NCI-H146 treated with DMSO at 0.1 percent for 48 hours (cell line): ENCODE measurements around the gene FBF1.
A peak's percentile ranks its signal among the peaks of the same experiment; 100 is the strongest.

Experiments used
- DNase-seq: peaks from one replicate; lab custom pipeline; 2025; ENCODE audit not compliant: unreplicated experiment; lab: John Stamatoyannopoulos, UW

Gene FBF1

DNA sequence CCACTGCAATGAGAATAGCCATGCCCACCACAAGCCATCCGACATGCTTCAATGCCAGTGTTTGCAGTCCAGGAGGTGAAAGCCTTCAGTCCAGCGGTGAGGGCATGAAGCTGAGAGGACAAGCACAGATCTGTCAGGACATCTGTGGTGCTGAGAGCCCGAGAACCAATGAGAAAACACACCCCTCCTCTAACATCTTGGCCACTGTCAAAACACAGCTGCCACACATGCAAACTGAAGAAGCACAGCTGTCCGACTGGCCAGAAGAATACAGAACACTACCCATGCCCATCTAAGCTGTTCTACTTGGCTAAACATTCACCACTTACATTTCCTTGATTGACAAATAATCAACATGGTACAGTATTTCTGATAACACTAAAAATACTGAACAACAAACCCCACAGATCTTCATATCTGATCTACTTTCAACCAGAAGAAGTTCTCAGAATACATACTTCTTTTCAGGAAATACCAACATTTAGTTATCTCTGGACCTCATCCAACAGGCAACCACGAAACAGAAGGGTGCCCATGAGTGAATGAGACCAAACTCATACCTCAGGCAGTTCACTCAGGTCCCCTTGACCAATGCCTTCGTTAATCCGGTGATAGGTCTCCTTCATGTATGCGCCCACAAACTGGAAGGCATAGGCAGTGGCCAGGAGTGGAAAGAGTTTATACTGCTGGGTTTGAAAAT lies 10.2 kb upstream of the FBF1 start:
- no peak for DNase-seq

DNA sequence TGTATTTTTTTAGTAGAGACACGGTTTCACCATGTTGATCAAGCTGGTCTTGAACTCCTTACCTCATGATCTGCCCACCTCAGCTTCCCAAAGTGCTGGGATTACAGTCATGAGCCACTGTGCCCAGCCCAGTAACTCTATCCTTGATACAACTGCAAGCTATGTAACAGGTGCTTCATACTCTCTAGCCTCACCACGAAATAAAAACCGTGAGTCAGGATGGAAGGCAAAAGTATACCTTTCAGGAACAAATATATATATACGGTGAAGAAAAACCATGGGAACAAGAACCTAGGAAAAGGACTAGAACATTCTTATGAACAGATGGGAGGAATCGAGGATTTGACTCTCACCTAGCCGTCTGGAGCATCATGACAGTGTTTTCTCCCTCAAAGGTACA lies 9.6 kb upstream of the FBF1 start:
- DNase-seq, result no peak

DNA sequence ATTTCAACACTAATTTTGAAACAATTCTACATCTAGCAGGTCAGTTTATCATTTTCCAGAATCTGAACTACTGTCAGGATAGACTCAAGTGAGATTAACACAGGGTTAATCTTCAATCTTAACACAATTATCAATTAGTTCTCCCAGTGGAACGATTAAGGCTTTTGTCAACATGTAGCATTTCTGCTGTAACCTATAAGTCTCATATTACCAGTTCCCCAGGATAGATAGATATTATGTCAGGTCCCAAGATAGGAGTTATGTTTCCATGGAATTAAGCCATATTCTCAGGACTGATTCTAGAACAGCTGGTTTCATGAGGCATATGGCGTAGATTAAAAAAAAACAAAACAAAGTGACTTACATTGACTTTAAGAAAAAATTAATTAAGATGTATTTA lies 4.4 kb upstream of the FBF1 start:
- DNase-seq, result no peak

DNA sequence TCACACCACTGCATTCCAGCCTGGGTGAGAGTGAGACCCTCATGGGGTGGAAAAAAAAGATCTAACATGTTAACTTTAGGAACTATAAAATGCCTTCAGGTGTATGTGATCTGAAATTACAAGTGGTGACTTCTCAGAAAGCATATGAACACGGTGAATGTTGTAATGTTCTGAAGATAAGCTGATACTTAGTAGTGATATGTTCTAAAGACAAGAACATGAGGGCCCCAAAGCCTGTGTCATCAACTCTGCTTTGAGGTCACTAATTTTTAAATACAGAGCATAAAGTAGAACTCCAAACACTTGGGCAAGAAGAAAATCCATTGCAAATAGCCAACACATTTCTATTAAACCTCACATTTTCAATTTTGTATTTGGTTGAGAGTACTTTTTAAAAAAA lies 2.6 kb upstream of the FBF1 start:
- no peak for DNase-seq

DNA sequence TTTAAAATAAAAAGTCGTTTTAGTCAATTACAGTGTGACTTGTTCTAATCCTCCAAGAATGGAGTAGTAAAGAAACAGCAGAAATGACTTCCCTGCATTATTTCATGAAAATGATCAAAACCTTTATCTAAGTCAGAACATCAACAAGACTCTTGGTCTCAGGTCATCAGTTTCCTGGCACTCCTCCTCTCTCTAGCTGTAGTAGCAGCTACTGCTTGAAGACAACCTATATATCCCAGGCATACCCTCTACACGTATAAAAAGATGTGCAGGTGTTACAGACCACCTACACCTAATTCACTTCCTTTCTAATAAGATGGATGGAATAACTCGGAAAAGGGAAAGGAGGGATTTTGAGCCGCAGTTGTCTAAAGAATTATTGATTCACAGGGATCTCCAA lies 1.6 kb upstream of the FBF1 start:
- DNase-seq, result no peak

DNA sequence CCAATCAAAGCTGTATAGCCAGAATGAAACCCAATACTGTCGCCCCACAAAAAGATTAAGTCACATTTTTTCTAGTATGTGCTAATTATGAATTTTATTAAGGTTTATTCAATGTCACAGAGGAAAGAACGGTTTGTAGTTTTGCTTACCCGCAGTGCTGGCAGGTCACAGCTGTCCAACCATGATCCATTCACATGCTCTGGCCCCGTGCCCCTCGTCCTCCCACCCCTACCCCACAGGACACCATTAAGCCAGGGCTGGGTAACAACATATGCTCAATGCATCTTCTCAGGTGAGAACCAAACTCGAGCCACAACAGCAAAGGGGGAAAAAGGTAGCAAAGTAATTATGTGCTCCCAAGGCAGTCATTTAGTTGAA lies 589 bp upstream of the FBF1 start:
- DNase-seq, result no peak

DNA sequence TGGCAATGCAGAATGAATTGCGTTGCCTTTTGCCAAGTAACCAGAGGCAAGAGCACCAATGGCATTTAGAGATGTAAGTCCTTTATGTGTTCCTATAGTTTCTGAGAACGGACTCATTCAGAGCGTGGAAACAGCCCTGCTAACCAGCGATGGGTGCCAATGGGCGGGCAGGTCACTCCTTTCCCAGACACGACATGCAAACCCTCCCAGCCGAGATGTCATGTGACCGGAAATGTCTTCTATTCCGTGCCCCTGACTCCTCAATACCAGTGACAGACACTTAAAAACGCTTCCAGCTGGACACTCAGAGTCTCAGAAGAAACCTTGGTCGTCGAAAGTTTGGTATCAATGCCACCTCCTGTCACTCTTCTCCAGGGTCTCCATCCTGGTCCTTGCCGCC lies 3.2 kb downstream of the FBF1 start:
- DNase-seq, result no peak

DNA sequence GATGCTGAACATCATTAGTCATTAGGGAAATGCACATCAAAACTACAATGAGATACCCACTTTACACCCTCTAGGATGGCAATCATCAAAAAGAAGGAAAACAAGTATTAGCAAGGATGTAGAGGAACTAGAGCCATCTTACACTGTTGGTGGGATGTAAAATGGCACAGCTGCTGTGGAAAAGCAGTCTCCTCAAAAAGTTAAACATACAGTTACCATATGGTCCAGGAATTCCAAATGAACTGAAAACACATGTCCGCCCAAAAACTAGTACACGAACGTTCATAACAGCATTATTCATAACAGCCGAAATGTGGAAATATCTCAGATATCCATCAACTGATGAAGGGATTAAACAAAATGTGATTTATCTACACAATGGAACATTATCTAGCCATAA lies 7.0 kb downstream of the FBF1 start:
- DNase-seq, result no peak

DNA sequence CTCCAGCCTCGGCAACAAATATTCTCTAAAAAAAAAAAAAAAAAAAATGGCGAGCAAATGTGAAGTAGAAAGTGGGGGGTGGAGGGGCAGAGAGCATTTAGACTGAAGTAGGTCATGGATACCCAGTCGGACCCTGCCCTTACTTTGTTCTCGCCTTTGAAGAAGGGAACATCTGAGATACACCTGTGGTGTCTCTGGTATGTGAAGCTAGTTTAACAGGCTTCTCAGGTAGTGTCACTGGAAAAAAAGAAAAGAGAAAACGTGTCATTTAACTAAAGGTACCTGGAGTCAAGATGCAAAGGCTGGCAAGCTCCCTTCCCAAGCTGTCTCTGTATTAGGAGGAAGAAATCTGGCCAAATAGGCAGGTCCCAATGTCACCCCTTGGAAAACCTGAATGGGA lies 8.0 kb downstream of the FBF1 start:
- DNase-seq, result no peak

DNA sequence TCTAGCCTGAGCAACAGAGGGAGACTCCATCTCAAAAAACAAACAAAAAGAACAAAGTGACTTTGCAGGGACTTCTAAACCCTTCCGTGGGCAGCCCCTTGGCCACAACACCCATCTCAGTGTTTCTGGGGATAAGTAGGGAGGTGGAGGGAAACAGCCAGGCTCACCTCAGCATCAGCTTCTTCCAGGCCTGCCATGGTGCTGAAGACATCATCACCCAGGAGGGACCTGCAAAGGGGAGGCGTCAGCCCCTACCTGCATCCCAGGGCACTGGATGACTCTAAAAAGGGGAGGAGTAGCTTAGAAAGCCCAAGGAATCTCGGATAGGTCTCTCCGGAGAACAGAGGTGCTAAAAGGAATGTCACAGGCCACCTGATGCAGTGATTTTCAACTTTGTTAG lies 9.8 kb downstream of the FBF1 start:
- DNase-seq, result no peak

DNA sequence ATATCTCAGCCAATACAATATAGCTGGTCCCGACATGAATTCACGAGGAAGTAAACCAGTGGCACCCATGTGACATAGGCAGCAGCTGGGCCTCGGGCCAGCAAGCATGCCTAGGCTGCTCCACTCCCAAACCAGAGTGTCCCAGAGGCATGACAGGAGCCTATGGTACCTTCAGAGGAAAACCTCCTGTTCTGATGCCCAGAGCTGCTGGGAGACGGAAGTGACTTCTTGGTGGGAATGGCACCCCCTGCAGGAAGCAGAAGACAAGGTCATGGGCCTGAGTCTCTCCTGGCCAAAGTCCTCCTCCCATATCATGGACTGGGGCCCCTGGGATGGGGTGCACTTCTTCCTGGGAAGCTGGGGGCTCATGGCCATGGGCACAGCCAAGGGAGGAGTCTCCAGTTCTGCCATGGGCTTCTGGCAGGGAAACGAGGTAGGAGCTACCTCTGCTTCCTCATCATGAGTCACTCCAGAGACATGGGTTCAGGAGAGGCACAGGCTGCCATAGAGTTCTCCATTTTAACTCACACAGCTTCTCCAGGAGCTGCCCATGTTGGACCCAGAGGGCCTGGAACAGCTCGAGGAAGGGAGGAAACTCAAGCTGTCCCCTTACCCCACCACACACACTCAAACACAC lies 13.4 kb downstream of the FBF1 start:
- peak; percentile 4 for DNase-seq

DNA sequence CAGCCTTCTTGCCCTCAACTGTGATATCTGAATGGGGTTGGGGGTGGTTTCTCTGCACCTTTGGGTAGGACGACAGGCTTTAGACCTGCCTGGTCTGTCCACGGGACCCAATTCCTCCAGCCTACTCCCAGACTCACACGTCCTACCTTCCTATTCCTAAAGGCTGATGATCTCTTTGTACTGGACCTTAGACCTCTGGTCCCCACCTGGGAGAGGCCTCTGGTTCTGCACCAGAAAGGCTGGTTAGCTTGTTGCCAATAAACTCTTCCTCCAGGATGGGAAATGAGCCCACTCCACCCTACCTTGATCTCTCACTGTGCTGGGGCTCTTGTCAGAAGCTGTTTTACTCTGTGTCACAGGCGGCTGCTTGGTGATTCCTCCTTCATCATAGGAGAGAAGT lies 14.4 kb downstream of the FBF1 start:
- DNase-seq, result no peak

DNA sequence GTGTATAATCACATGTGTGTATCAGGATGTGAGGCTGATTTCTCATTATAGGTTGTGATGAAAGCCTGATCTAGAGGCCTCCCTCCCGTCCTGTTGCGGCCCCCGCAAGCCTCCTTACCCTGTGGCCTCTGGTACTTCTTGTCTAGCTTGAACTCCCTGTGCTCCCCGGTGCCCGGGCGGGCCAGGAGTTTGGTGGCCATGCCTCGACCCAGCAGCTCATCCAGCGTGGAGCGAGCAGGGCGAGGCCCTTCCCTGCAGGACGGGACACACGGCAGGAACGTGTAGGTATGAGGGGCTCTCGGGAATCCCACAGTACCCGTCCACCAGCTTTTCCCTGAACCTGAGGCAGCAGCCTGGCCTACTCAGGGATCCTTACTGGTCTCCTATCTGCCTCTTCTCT lies 14.9 kb downstream of the FBF1 start:
- no peak for DNase-seq

DNA sequence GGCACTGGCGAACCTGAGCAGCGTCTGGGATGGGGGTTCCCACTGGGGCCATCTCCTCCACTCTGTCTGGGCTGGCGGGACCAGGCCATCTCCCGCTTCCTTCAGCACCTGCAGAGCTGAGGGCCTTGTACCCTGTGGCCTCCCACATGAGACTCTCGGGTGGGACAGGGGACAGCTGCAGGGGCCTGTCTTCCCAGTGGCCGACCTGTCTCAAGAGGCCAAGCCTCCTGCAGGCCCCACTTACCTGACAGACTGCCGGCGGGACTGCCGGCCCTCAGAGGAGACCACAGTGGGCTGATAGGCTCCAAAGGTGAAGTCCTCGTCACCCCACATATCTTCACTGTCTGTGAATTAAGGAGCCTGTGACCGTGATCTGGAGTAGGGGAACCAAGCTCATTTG lies 15.7 kb downstream of the FBF1 start:
- DNase-seq, result no peak

DNA sequence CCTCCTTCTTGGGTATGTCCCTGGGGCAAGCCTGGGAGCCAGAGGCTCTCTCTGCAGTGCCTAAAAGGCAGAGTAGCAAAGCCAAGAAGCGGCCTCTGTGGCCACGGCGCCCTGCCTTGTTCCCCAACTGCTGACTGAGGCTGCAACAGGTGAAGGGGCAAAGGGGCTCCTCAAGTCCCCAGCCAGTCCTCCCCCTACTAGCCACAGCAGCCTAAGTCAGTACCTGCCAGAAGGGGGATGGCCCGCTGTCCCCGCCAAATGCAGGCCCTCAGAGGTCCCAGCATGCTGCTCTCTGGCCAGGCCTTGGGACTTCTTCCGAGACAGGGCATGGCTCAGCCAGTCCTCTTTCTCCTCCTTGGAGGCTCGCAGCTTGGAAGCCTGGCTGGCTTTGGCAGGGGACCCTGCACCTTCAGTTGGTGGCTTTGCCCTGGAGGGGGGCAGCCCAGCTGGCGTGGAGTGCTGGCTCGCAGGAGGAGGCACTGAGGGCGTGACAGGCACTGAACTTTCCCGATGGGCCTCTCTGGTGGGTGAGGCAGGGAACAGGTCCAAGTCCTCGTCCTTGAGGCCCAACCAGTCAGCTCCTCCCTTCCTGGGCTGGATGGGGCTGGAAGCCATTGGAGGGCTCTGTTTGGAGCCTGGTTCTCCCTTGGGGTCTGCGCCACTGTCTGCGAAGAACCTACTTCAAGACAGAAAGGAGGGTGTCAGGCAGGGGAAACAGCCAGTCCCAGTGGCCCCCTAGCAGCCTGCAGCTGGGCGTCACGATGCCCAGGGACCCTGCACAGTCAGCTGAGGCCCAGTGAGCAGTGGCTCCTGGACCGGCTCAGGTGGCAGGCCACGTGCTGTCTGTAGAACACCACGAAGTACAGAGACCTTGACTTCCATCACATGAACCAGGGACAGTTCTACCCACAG lies 17.6 kb downstream of the FBF1 start:
- no peak for DNase-seq

DNA sequence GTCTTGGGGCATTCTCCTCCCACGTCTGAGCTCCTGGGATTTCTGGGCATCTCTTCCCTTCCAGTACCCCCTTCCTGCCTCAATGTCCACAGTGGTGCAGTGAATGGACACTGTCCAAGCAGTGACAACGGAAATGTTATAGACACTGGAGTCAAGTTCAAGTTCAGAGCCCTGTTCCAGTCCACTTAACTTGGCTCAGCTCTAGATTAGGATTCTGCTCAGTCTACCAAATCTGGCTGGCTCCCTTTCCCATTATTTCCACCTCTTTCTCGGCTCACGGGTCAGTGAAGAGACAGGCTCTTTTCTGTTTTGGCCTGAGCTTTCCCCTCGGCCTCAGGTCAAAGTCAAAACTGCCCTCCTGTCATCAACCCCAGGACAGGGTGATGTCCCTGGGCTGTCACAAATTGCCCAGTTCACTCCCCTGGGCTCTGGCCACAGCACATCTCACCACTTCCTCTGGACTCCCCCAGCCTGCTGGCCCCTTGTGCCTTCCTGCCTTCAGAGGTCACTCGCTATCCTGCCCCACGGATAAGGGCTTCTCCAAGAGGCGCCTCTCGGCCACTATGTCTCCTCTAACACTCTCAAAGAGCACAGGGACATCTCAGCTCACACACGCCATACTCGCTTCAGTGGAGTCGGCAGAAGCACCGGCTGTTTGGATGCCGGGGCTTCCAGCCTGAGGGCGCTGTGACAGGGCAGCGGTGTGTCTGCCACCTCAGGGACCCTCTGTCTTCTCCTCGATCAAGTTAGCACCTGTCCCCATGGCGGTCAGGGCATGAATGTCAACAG lies 18.5 kb downstream of the FBF1 start:
- DNase-seq, result no peak

DNA sequence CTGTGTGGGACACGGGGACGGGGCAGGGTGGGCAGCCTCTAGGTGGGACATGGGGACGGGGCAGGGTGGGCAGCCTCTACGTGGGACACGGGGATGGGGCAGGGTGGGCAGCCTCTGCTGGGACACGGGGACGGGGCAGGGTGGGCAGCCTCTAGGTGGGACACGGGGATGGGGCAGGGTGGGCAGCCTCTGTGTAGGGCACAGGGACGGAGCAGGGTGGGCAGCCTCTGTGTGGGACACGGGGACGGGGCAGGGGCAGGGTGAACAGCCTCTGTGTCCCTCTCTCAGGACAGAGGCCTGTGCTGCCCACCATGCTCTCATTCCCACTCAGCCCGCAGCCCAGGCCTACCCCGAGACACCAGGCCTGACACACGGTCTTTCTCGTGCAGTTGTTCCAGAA lies 19.2 kb downstream of the FBF1 start:
- no peak for DNase-seq

DNA sequence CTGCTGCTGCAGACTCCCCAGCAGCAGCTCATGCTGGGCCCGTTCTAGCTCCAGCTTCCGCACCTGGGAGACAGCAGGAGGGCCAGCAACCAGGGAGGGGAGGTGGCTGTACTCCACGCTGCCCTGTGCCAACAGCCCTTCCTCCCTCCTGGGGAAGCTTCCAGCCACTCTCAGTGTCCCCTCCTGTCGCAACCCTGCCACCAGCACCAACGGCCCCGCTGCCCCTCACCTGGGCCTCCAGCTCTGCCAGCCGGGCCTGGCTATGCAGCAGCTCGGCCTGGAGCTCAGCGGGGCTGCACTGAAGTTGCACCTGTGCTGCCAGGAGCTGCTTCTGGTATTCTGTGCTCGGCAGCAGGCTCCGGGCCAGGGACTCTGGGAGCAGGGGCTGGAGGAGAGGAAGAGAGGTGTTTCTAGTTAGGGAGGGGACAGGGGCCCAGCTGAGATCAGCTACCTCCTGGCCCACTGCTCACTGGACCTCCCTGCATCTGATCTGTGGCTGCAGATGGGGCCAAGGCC lies 20.7 kb downstream of the FBF1 start:
- DNase-seq, result no peak

DNA sequence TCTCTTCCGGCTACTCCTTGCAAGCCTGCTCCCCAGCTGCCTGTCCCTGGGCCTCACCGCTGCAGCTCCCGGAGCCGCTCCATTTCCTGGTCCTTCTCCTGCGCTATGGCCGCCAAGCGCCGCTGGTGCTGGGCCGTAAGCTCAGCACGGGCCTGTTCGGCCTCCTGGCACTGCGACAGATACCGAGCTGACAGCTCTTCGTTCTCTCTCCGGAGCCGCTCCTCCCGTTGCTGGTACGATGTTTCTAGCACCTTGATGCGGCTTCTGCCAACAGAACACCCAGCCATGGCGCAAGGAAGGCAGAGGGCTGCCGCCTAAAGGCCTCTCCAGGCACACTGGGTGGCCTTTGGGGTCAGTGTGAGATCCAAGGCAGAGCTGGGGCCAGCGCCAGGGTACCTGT lies 21.2 kb downstream of the FBF1 start:
- DNase-seq, result no peak

DNA sequence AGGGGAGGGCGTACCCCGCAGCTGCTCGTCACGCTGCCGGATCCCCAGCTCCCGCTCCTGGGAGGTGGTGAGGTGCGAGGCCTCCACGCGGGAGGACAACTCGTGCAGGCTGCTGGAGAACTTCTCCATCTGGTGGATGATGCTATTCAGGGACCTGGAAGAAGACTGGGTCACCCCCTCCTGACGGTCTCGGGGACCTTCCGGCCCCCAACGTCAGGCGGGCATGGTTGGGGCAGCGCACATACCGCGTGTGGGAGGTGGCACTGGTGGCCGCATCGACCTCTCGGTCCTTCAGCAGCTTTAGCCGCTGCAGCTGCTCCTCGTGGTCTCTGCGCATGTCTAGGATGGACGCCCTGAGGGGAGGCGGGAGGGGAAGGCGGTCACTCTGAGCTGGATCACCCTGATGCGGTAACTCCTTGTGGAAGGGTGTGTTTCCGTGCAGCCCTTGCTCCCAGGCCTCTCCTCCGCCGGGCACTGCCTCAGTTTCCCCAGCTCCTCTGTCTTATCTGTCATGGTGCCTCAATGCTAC lies 22.9 kb downstream of the FBF1 start:
- DNase-seq, result no peak
